ENCODE results near the gene DOCK8. TPM values are rescaled to one million over a fixed set of nuclear protein-coding genes. Genes with fewer than 3 reads are reported as not detected.

DOCK8 gene
- total and polyA plus RNA-seq, 2 of the 4 experiments (the other 2 are of a cell fraction), result not detected

DNA sequence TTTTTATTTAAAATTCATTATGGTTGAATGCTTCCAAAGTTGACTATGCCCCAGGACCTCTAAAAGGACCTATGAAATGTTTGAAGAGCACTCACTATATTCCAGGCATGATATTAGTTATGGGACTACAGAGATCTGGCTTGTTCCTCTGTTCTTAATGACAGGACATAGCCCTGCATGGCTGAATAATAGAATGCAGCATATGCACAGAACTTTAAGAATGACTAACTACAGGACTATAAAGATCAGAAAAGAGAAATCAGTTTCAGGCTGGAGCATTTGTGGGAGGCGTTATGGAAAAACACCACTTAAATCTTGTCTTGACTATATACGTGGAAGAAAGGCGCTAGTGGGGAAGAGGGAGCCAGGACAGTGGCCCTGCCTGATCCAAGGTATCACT lies 239.2 kb downstream of the DOCK8 start:
- no TSS peak for BruUV-seq (replicated peaks)
- Histone ChIP-seq H2AFZ (replicated peaks; ENCODE audit: low read length, poor library complexity) (no peak overlapping the region), H3K9me1 (ENCODE audit: insufficient read depth, low read length) (no peaks in the 10 kb centered on the region), H3K27me3 (ENCODE audit: control insufficient read depth, insufficient read depth, low read length) (peaks cover 5% of the 10 kb centered on the region), H2BK120ac (ENCODE audit: low read depth, low read length) (no peak overlapping the region), H2BK15ac (ENCODE audit: low read depth, low read length) (no peak overlapping the region), H3K27ac (ENCODE audit: insufficient read depth, low read length) (no peak overlapping the region), H3K36me3 (ENCODE audit: control insufficient read depth, insufficient read depth, low read length) (no peaks in the 10 kb centered on the region), H3K79me1 (ENCODE audit: low read depth in 1 of 2, low read length in 2 of 2) (no peaks in the 10 kb centered on the region), H2AK5ac (ENCODE audit: low read depth, low read length) (no peak overlapping the region), H3K4ac (ENCODE audit: low read depth, low read length) (no peak overlapping the region), H4K91ac (ENCODE audit: insufficient read depth, low read depth, low read length) (no peak overlapping the region), H3K56ac (ENCODE audit: extremely low read depth, insufficient read depth, low read length) (no peak overlapping the region), H2BK20ac (ENCODE audit: low read depth, low read length) (no peak overlapping the region), H3K18ac (ENCODE audit: low read depth, low read length) (no peak overlapping the region), H4K5ac (ENCODE audit: low read depth, low read length) (no peak overlapping the region), H3K4me2 (ENCODE audit: low read depth, low read length) (no peak overlapping the region), H3K4me3 (ENCODE audit: insufficient read depth, low read depth, low read length) (no peak overlapping the region), H3K14ac (replicated peaks; ENCODE audit: low read depth, low read length) (no peak overlapping the region), H4K8ac (ENCODE audit: low read depth in 2 of 2, low read length in 2 of 2) (no peak overlapping the region), H3K4me1 (ENCODE audit: control insufficient read depth, insufficient read depth, low read length) (no peaks in the 10 kb centered on the region), H2AK9ac (replicated peaks; ENCODE audit: low read depth, low read length, poor library complexity) (no peak overlapping the region), H2BK5ac (ENCODE audit: low read depth, low read length, poor library complexity, severe bottlenecking) (no peak overlapping the region), H3K9ac (ENCODE audit: low read depth, low read length) (no peak overlapping the region), H4K20me1 (ENCODE audit: insufficient read depth, low read length) (no peaks in the 10 kb centered on the region), H3K23ac (ENCODE audit: low read depth, low read length) (no peak overlapping the region), H3K9me3 (ENCODE audit: control insufficient read depth, insufficient read depth, low read length) (no peaks in the 10 kb centered on the region)
- TF ChIP-seq RFX5 (IDR thresholded peaks at IDR 0.05; ENCODE audit: low read depth, low read length) (no peak), RAD21 (IDR thresholded peaks at IDR 0.05; ENCODE audit: low read length) (no peak), NFE2L2 (IDR thresholded peaks at IDR 0.05; ENCODE audit: low read depth, low read length) (no peak), FOS (IDR thresholded peaks at IDR 0.05; ENCODE audit: low read depth, low read length) (no peak), CHD1 (IDR thresholded peaks at IDR 0.05; ENCODE audit: low read depth, low read length) (no peak), POLR2A (IDR thresholded peaks at IDR 0.05; ENCODE audit: low read depth, low read length) (no peak), CEBPB (IDR thresholded peaks at IDR 0.05; ENCODE audit: low read depth, low read length) (no peak), MAFK (IDR thresholded peaks at IDR 0.05; ENCODE audit: low read depth, low read length) (no peak)
- TF ChIP-seq, protein P1, sequence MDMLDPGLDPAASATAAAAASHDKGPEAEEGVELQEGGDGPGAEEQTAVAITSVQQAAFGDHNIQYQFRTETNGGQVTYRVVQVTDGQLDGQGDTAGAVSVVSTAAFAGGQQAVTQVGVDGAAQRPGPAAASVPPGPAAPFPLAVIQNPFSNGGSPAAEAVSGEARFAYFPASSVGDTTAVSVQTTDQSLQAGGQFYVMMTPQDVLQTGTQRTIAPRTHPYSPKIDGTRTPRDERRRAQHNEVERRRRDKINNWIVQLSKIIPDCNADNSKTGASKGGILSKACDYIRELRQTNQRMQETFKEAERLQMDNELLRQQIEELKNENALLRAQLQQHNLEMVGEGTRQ (IDR thresholded peaks at IDR 0.05; ENCODE audit: low read depth, low read length), result no peak
- ChIA-PET CTCF (no interaction called here), POLR2A (ENCODE audit: unreplicated experiment) (interaction anchor here (0.5 kb wide), 1 partner anchor 1693 kb away, joined by 6 read pairs; no protein-coding TSS in a partner anchor)
- DNase-seq, result no peak
- dilution Hi-C loops (cut with HindIII; ENCODE audit: low sequenced_read_pairs, unreplicated experiment), result no loop called here
- in situ Hi-C loops (cut with MboI; ENCODE audit: low sequenced_read_pairs), result no loop called here
- no CpG with 5 or more reads among the region's 3 CpGs for WGBS, 2 experiments (ENCODE audit: extremely low coverage in 2 of 2, insufficient read length in 1 of 2)
- no peak for ATAC-seq (ENCODE audit: low read depth)
- intact Hi-C loops (cut with micrococcal nuclease), result no loop called here
